ENCODE data around the gene OSGIN1.
A peak's percentile ranks its signal among the peaks of the same experiment; 100 is the strongest.

The OSGIN1 gene

DNA sequence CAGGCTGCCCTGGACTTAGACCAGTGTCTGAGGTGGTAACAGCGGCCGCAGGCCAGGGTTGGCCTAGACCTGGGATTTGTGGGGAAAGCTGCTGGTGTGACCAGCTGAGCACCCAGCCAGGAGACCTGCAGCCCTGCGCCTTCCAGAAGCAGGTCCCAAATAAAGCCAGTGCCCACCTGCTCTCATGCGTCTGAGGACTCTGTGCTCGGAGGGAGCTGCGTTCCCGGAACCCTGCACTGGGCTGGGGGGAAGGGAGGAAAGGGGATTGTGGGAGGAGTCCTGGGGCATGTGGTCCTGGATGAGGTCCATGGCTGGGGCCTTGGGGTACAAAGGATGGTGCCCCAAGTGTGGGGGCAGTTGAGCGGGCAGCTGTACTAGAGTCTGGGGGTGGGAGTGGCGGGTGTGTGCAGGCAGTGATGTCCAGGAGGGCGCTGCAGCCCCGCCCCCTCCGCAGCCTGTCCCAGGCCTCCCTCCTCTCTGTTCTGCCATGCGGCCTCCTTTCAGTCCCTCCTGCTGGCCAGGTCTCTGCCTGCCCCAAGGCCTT lies 13.2 kb downstream of the OSGIN1 start:
- POLR2A ChIA-PET = no interaction called here
- TF ChIP-seq, protein P1, sequence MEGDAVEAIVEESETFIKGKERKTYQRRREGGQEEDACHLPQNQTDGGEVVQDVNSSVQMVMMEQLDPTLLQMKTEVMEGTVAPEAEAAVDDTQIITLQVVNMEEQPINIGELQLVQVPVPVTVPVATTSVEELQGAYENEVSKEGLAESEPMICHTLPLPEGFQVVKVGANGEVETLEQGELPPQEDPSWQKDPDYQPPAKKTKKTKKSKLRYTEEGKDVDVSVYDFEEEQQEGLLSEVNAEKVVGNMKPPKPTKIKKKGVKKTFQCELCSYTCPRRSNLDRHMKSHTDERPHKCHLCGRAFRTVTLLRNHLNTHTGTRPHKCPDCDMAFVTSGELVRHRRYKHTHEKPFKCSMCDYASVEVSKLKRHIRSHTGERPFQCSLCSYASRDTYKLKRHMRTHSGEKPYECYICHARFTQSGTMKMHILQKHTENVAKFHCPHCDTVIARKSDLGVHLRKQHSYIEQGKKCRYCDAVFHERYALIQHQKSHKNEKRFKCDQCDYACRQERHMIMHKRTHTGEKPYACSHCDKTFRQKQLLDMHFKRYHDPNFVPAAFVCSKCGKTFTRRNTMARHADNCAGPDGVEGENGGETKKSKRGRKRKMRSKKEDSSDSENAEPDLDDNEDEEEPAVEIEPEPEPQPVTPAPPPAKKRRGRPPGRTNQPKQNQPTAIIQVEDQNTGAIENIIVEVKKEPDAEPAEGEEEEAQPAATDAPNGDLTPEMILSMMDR (IDR thresholded peaks at IDR 0.05; ENCODE audit: control extremely low read depth, extremely low read depth, low read depth, missing control alignments) = no peak
- no peak for DNase-seq (ENCODE audit: extremely low spot score)
- CTCF ChIA-PET = interaction anchor here (0.8 to 3.4 kb wide), 3 partner anchors 10 to 221 kb away, joined by 4 to 11 read pairs (median 5); partner anchors contain the start of genes OSGIN1 and TAF1C

DNA sequence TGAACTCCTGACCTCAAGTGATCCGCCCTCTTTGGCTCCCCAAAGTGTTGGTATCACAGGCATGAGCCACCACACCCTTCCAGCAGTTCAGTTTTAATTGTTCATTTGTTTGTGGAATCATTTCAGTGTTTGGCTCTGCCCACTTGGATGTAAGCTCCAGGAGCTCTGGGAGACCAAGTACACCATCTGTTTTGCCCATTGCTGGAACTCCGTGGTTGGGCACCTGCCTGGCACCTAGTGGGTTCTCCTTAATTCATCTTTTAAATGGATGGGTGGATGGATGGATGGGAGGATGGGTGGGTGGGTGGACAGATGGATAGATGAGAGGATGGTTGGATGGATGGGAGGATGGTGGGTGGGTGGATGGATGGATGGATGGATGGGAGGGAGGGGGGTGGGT lies 14.1 kb downstream of the OSGIN1 start:
- POLR2A ChIA-PET = no interaction called here
- DNase-seq (ENCODE audit: extremely low spot score) = no peak
- TF ChIP-seq, protein P1 (IDR thresholded peaks at IDR 0.05; ENCODE audit: control extremely low read depth, extremely low read depth, low read depth, missing control alignments) = no peak
- CTCF ChIA-PET = interaction anchor here (1.3 to 3.4 kb wide), 2 partner anchors 11 to 220 kb away, joined by 5 to 11 read pairs; partner anchors contain the start of gene TAF1C

DNA sequence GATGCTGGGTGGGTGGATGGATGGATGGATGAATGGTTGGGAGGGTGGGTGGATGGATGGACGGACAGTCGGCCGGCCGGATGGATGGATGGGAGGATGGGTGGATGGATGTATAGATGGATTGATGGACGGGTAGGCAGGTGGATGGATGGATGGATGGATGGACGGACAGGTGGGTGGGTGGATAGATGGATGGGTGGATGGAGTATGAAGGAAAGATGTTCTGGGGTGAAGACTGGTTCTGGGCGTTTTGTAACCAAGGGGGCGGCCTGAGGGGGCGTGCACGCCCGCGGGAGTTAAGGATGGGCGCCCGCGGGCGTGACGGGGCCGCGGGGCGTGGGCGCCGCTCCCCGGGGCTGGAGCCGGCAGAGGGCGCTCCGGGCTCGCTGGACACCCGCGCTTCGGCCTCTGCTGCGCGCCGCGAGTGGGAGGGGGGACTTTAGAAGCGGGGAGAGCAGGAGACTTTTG lies 14.8 kb downstream of the OSGIN1 start, which contains the start of gene NECAB2:
Gene NECAB2, plus strand, starts transcription at position 407 of the 468 bp plus-strand sequence. CDS start 405 bp downstream, outside the sequence.
- CTCF ChIA-PET = no interaction called here
- peak; percentile 83 for DNase-seq (ENCODE audit: extremely low spot score)
- TF ChIP-seq, protein P1 (IDR thresholded peaks at IDR 0.05; ENCODE audit: control extremely low read depth, extremely low read depth, low read depth, missing control alignments) = peak; percentile 81
- POLR2A ChIA-PET = no interaction called here

DNA sequence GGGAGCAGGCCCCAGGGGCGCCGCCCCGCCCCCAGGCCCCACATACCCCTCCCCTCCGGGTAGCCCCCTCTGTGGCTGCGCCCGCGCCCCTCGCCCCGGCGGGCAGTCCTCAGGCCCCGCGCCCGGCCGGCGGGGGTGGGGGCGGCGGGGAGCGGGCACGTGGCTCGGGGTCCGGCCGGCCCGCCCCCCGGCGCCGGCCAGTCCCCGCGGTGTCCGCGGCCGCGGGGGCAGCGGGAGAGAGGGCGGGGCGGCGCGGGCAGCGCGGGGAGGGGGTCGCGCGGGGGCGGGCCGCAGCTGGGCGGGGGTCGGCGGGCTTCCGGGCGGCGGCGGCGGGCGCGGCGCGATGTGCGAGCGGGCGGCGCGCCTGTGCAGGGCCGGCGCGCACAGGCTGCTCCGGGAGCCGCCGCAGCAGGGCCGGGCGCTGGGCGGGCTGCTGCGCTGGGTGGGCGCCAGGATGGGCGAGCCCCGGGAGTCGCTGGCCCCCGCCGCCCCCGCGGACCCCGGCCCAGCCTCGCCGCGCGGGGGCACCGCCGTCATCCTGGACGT lies 15.3 kb downstream of the OSGIN1 start:
- ChIA-PET CTCF (no interaction called here), POLR2A (no interaction called here)
- DNase-seq (ENCODE audit: extremely low spot score) = no peak
- TF ChIP-seq, protein P1 (IDR thresholded peaks at IDR 0.05; ENCODE audit: control extremely low read depth, extremely low read depth, low read depth, missing control alignments) = no peak

DNA sequence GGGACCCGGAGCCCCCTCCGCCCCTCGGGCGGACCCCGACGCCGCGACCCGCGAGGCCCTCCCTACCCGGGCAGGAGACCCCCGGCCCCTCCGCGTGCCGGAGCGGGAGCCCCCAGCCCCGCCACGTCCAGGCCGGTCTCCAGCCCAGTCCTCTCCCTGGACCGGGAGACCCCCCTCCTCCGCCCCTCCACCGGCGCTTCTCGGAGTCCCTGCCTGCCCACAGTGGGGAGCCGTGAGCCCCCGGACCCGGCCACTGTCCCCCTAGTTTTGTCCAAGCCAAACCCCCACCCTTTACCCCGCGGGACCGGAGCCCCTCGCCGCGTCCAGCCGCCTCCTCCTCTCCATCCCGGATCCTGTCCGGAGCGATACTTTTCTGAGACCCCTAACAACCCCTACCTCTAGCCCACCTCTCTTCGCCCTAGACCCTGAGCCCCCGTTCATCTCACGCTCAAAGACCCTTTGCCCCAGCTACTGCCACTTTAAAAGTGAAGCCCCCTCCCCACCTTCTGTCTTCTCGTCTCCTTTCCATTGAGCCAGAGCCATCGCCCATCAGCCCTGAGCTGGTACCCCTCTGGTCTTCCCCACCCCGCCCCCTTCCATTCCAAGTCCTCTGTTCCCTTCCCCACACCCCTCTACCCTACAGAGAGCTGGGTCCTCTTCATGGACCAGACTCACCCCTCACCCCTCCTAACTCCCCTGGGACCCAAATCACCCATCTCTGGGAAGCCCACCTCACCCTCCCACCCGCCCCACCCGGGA lies 16.0 kb downstream of the OSGIN1 start:
- CTCF ChIA-PET = interaction anchor here (1.1 to 1.8 kb wide), 3 partner anchors 8 to 97 kb away, joined by 3 to 5 read pairs (median 4); partner anchors contain the start of gene OSGIN1
- no peak for DNase-seq (ENCODE audit: extremely low spot score)
- TF ChIP-seq, protein P1 (IDR thresholded peaks at IDR 0.05; ENCODE audit: control extremely low read depth, extremely low read depth, low read depth, missing control alignments) = no peak
- POLR2A ChIA-PET = no interaction called here

DNA sequence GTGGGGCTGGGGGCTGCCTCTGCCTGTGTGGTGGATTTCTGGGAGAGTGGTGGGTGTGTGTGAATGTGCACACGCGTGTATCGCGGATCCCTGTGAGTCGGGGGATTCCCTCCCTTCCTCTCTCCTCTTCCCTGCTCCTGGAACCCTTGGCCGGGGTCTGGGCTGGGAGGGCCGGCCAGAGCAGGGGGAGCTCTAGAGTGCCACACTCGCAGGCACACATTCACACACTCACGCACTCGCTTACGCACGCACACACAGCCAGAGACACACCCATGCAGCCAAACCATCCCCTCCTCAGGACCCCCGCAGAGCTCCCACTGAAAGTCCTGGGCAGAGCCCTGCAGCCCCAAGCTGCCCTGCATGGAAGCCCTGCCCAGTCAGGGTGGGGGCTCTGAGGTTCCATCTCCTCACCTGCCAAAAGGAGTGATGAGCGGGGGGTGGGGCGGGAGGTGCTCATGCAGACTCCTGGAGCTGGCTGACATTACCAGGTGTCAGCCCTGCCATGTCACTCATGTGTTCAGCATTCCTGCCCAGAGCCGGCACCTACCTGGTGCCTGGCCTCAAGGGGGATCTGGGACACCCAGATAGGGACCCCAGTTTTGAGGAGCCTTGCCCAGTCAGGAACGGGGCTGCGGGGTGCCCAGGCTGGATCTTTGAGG lies 16.9 kb downstream of the OSGIN1 start:
- TF ChIP-seq, protein P1 (IDR thresholded peaks at IDR 0.05; ENCODE audit: control extremely low read depth, extremely low read depth, low read depth, missing control alignments) = no peak
- DNase-seq (ENCODE audit: extremely low spot score) = no peak
- CTCF ChIA-PET = interaction anchor here (1.1 to 1.8 kb wide), 3 partner anchors 9 to 96 kb away, joined by 3 to 5 read pairs (median 4); partner anchors contain the start of gene OSGIN1
- POLR2A ChIA-PET = no interaction called here

All from GM10248 (cell line).